Measurements from ENCODE around the gene EDEM3.

DNA sequence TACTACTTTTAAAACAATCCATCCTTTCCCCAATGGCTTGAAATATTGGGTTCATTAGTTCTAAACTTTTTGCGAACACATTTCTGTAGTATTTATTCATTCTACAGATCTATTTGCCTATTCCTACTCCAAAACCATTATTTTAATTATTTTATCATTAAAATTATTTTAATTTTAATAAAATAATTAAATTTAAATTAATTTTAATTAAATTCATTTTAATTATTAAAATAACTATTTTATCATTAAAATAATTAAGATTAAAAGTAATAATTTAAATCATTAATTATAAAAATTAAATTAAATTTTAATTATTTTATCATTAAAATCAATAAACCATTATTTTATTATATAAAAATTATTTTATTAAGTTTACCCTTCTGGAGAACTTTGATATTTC, 15.6 kb downstream of the EDEM3 start:
- TF ChIP-seq CTCF (conservative IDR thresholded peaks at IDR 0.05) (no peak), ZFX (IDR thresholded peaks at IDR 0.05) (no peak)

Measured in C4-2B (cell line).